ENCODE results near the gene RSKR.
"Not testable (repeated sequence)": the region's sequence is repeated elsewhere in the genome, so short reads cannot be mapped to it uniquely, and the experiment has no call there.

RSKR gene

GRCh38 chr17:28622186-28622585 lies 8.2 kb upstream of the RSKR start:
- DNase-seq = no peak

- no peak for DNase-seq
Observed at GRCh38 chr17:28620010-28620409, 6.0 kb upstream of the RSKR start.

GRCh38 chr17:28618464-28618863 lies 4.5 kb upstream of the RSKR start:
- no peak for DNase-seq

- DNase-seq = no peak
Observed at GRCh38 chr17:28616281-28616680, 2.3 kb upstream of the RSKR start.

GRCh38 chr17:28615260-28615940 lies 1.4 kb upstream of the RSKR start:
- DNase-seq = no peak

GRCh38 chr17:28612936-28613872 lies 781 bp downstream of the RSKR start:
- DNase-seq = peak; percentile 57

GRCh38 chr17:28612531-28612930 lies 1.5 kb downstream of the RSKR start:
- no peak for DNase-seq

GRCh38 chr17:28610376-28610775 lies 3.6 kb downstream of the RSKR start:
- DNase-seq = no peak

GRCh38 chr17:28604031-28604430 lies 10.0 kb downstream of the RSKR start:
- DNase-seq = not testable (repeated sequence)

- peak; percentile 72 for DNase-seq
Observed at GRCh38 chr17:28599311-28600184, 14.4 kb downstream of the RSKR start.

GRCh38 chr17:28598799-28599310 lies 15.1 kb downstream of the RSKR start, which contains the start of gene SPAG5:
SPAG5 (minus strand) TSS chr17:28599025; CDS start chr17:28598946, 79 bp downstream.
- peak; percentile 95 for DNase-seq

- no peak for DNase-seq
Observed at GRCh38 chr17:28598389-28598788, 15.6 kb downstream of the RSKR start.

GRCh38 chr17:28597606-28598383 lies 16.2 kb downstream of the RSKR start:
- DNase-seq = no peak

- DNase-seq = no peak
Observed at GRCh38 chr17:28592260-28592659, 21.7 kb downstream of the RSKR start.

GRCh38 chr17:28585851-28586250 lies 28.1 kb downstream of the RSKR start:
- DNase-seq = no peak

- no peak for DNase-seq
Observed at GRCh38 chr17:28584434-28584833, 29.6 kb downstream of the RSKR start.

- DNase-seq = no peak
Observed at GRCh38 chr17:28582513-28582912, 31.5 kb downstream of the RSKR start.

GRCh38 chr17:28580959-28581358 lies 33.0 kb downstream of the RSKR start:
- DNase-seq = no peak

- DNase-seq = no peak
Observed at GRCh38 chr17:28579526-28579925, 34.5 kb downstream of the RSKR start.

GRCh38 chr17:28578246-28579195 lies 35.5 kb downstream of the RSKR start:
- no peak for DNase-seq

- no peak for DNase-seq
Observed at GRCh38 chr17:28577466-28577824, 36.5 kb downstream of the RSKR start.
